HPDE6-E6E7 (cell line): ENCODE data around the gene A1CF.
"Not testable (repeated sequence)": the region's sequence is repeated elsewhere in the genome, so short reads cannot be mapped to it uniquely, and the experiment has no call there.

Experiments
- DNase-seq: peaks from one replicate; pipeline ENCODE4 v3.0.0; 2011; ENCODE audit warnings: missing footprints; ENCODE audit errors: extremely low spot score

Gene A1CF

DNA sequence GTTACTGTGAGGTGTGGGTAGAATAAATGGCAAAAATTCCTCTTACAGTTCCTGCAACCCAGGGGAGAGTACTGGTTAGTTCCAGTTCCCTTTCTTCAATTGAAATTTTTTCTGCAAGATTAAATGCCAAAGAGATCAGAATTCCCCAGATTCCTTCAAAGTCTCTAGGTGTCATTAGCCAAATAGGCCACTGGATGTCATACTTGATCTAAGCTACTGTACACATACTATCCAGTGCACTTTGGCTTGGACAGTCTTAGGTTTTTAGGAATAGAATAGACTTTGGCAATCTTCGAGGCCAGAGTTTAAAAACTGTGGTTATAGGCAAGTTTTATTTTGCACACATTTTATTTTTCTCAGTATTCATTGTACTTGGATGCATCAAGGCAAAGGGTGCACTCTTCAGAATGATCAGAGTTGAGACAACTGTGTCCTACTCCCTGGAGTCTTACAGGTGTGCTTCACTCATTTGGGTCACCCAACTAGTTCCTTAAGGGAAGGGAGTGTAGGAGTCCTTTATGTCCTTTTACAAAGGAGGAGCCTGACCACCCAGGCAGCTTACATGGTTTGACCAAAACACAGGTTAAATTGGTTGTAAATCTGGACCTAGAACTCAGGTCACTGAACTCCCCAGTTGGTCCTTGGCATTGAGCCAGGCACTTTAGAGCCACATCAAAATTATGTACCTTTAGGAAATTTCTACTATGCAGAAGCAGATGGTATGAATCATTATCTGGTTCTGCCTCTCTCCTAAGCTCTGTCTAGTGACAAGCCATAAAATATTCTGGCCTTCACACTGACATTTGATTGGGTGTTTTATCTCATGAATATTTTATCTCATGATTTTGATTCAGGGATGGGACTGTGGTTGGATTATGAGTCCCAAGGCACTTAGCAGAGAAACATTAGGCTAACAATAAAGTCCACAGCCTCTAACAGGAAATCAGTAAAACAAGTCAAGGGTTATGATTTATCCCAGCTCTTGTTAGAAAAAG is 96.2 kb downstream of the A1CF start:
- DNase-seq = peak; percentile 39

DNA sequence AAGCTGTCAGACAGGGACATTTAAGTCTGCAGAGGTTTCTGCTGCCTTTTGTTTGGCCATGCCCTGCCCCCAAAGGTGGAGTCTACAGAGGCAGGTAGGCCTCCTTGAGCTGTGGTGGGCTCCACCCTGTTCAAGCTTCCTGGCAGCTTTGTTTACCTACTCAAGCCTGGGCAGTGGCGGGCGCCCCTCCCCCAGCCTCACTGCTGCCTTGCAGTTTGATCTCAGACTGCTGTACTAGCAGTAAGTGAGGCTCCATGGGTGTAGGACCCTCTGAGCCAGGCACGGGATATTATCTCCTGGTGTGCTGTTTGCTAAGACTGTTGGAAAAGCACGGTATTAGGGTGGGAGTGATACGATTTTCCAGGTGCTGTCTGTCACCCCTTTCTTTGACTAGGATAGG is 97.5 kb downstream of the A1CF start:
- not testable (repeated sequence) for DNase-seq

DNA sequence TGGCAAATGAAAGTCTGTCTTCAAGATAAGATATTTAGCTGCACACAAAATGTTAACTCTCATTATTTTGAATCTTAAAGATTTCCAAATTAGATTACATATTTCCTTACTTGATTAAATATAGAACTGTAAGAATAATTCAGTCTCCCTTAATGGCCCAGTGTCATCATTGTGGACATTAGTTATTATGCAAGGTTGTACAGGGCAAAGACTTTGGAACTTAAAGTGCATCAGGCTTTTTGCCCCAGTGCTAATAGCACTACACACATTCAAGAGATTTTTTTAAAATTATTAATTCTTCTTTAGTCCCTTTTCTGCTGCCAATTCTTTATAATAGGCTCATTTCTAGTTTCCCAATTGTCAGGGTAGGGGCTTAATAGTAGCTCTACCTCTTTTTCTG is 103.4 kb downstream of the A1CF start:
- not testable (repeated sequence) for DNase-seq

DNA sequence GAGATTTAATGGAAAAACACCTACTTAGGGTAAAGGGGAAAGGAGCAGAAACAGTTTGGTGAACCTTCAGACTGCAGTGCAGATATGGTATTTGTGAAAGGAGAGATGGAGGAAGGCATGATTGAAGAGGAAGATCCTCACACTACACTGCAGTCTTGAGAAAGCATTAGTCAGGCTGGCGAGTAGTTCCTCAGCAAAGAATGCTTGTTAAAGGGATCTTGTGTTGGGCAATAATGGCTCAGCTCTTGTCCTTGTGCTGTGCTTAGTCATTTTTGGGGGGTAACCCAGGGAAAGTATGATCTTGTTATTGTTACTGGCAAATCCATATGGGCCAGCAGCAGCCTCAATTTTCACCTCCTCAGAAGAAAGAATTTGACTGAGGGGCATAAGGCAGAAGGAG is 105.4 kb downstream of the A1CF start:
- not testable (repeated sequence) for DNase-seq

DNA sequence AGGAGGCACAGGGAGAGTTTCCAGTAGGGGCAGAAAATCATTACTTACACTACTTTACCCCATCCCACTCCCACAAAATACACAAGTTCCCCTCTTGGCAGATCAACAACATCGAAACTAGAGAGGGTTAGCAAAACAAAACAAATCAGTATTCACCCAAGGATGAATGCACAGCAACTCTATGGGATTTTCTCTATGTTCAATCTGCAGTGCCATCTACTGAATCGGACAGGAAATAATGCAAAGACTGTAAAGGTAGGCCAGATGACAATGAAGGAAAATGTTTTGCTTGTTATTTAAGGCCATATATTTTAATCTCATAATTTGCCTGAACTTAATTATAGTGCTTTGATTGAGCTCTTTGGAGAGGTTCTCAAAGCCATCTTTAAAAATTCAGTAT is 110.6 kb downstream of the A1CF start:
- DNase-seq = not testable (repeated sequence)

DNA sequence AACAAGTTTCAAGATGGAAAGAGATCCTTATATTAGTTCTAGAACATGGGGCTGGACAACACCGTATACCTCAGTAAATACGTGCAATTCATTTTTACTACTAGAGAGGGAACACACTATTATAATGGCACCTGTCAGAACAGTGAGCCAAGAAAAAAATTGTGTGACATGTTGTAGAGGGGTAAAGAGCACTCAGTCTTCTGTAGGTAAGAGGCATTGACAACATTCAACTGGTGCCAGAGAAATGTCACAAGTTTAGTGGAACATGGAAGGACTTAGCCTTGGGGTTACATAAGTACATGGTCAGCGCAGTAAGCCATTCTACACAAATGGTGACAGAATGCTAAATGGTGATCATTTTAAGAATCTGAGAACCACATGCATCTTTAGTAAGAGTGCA is 113.4 kb downstream of the A1CF start:
- not testable (repeated sequence) for DNase-seq

DNA sequence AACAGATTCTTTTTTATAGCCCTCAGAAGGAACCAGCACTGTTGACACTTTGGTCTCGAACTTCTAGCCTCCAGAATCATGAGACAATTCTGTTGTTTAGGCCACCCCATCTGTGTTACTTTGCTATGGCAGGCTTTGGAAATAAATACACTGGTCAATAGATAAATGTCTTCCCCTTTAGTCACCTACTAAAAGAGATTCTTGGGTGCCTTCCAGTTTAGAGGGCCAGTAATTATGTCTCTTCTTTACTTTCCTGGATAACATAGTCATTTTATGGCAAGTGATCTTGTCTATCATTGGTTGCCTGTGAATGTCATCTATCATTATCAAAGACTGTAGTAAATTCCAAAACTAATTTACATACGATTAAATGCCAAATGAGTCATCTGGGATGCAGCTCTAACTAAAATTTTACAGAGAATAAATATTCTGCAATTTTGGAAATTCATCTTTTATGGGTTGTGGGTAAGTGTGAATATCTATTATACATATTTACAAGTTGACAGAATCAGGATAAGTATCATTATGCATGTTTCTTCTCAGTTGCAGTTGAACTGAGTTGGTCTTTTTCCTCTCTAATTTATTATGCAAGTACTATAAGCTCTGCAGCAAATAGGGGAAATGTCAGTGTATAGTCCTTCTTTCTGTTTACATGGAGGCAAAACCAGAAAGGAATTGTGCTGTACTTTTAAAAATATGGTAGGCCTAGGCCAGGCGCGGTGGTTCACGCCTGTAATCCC is 118.5 kb downstream of the A1CF start:
- not testable (repeated sequence) for DNase-seq
